SH-SY5Y (cell line): ENCODE results near the gene SPOCK3.

Source experiments
- GATA2 ChIP-seq: IDR thresholded peaks from 2 replicates; pipeline ENCODE4 v1.6.1; 2011; ENCODE audit warnings: mild to moderate bottlenecking, low read depth, low read length
- GATA3 ChIP-seq: IDR thresholded peaks from 2 replicates; pipeline ENCODE4 v1.6.1; 2011; ENCODE audit warnings: low read depth, mild to moderate bottlenecking, low read length, moderate library complexity

GRCh38 chr4:167265231-167265630 is 30.9 kb upstream of the SPOCK3 start:
- TF ChIP-seq GATA2 (no peak), GATA3 (no peak)
